Measurements from ENCODE around the gene OR6N1.

The OR6N1 gene

GRCh38 chr1:158794247-158794646 is 22.3 kb upstream of the OR6N1 start:
- H4K8ac ChIP-seq (ENCODE audit: low read depth, low read length), result no peak overlapping the region
- H3K27ac ChIP-seq (ENCODE audit: low read depth, low read length), result no peak overlapping the region
- no CpG with 5 or more reads among the region's 6 CpGs for WGBS (ENCODE audit: extremely low coverage, insufficient coverage, low lambda C conversion rate)
- H3K79me2 ChIP-seq (ENCODE audit: control insufficient read depth, insufficient read depth, low read length), result no peaks in the 10 kb centered on the region
- no peak overlapping the region for H3K4me3 ChIP-seq (ENCODE audit: low read length)
- H3K23ac ChIP-seq (ENCODE audit: low read length), result no peak overlapping the region
- H2BK5ac ChIP-seq (ENCODE audit: low read length), result no peak overlapping the region
- H3K4ac ChIP-seq (ENCODE audit: low read depth, low read length), result no peak overlapping the region
- H3K36me3 ChIP-seq (ENCODE audit: control insufficient read depth, insufficient read depth, low read length), result no peaks in the 10 kb centered on the region
- H3K56ac ChIP-seq (ENCODE audit: low read length), result no peak overlapping the region
- H3K9ac ChIP-seq (ENCODE audit: low read length), result no peak overlapping the region
- no peak overlapping the region for H3K4me2 ChIP-seq (ENCODE audit: low read length)
- no peak overlapping the region for H4K5ac ChIP-seq (ENCODE audit: low read length)
- H3K27me3 ChIP-seq (ENCODE audit: insufficient read depth, low read length, poor library complexity), result no peaks in the 10 kb centered on the region
- no peaks in the 10 kb centered on the region for H3K79me1 ChIP-seq (ENCODE audit: low read length)
- no peak overlapping the region for H3K18ac ChIP-seq (ENCODE audit: low read length)
- peak; percentile 14 for DNase-seq
- H2BK120ac ChIP-seq (ENCODE audit: low read depth, low read length), result no peak overlapping the region
- no peak overlapping the region for H2BK15ac ChIP-seq (replicated peaks; ENCODE audit: low read depth)
- H2AK5ac ChIP-seq (ENCODE audit: low read length), result no peak overlapping the region
- H3K4me1 ChIP-seq (ENCODE audit: control insufficient read depth, low read depth, low read length), result no peaks in the 10 kb centered on the region

GRCh38 chr1:158793604-158794003 is 21.6 kb upstream of the OR6N1 start:
- Histone ChIP-seq H3K4me3 (ENCODE audit: low read length) (no peak overlapping the region), H3K79me1 (ENCODE audit: low read length) (no peaks in the 10 kb centered on the region), H3K4me1 (ENCODE audit: control insufficient read depth, low read depth, low read length) (no peaks in the 10 kb centered on the region), H3K79me2 (ENCODE audit: control insufficient read depth, insufficient read depth, low read length) (no peaks in the 10 kb centered on the region), H2BK120ac (ENCODE audit: low read depth, low read length) (no peak overlapping the region), H2AK5ac (ENCODE audit: low read length) (no peak overlapping the region), H3K27me3 (ENCODE audit: insufficient read depth, low read length, poor library complexity) (no peaks in the 10 kb centered on the region), H3K27ac (ENCODE audit: low read depth, low read length) (no peak overlapping the region), H2BK15ac (replicated peaks; ENCODE audit: low read depth) (no peak overlapping the region), H3K9ac (ENCODE audit: low read length) (no peak overlapping the region), H3K36me3 (ENCODE audit: control insufficient read depth, insufficient read depth, low read length) (no peaks in the 10 kb centered on the region), H3K4me2 (ENCODE audit: low read length) (no peak overlapping the region), H3K23ac (ENCODE audit: low read length) (no peak overlapping the region), H3K4ac (ENCODE audit: low read depth, low read length) (no peak overlapping the region), H4K8ac (ENCODE audit: low read depth, low read length) (no peak overlapping the region), H3K18ac (ENCODE audit: low read length) (no peak overlapping the region), H4K5ac (ENCODE audit: low read length) (no peak overlapping the region), H2BK5ac (ENCODE audit: low read length) (no peak overlapping the region), H3K56ac (ENCODE audit: low read length) (no peak overlapping the region)
- DNase-seq, result peak; percentile 60
- WGBS (ENCODE audit: extremely low coverage, insufficient coverage, low lambda C conversion rate), result no CpG with 5 or more reads among the region's 2 CpGs

- no peak within 1 kb of the TSS for H4K5ac ChIP-seq (ENCODE audit: low read length)
- H4K8ac ChIP-seq (ENCODE audit: low read depth, low read length), result no peak within 1 kb of the TSS
- no peaks in the 10 kb centered on the region for H3K27me3 ChIP-seq (ENCODE audit: insufficient read depth, low read length, poor library complexity)
- H3K4me2 ChIP-seq (ENCODE audit: low read length), result no peak within 1 kb of the TSS
- no peak within 1 kb of the TSS for H3K9ac ChIP-seq (ENCODE audit: low read length)
- DNase-seq, result no peak
- H2BK120ac ChIP-seq (ENCODE audit: low read depth, low read length), result no peak within 1 kb of the TSS
- H3K79me1 ChIP-seq (ENCODE audit: low read length), result no peaks in the 10 kb centered on the region
- no peaks in the 10 kb centered on the region for H3K4me1 ChIP-seq (ENCODE audit: control insufficient read depth, low read depth, low read length)
- H3K56ac ChIP-seq (ENCODE audit: low read length), result no peak within 1 kb of the TSS
- H2BK5ac ChIP-seq (ENCODE audit: low read length), result no peak within 1 kb of the TSS
- no peaks in the 10 kb centered on the region for H3K36me3 ChIP-seq (ENCODE audit: control insufficient read depth, insufficient read depth, low read length)
- H3K79me2 ChIP-seq (ENCODE audit: control insufficient read depth, insufficient read depth, low read length), result no peaks in the 10 kb centered on the region
- no peak within 1 kb of the TSS for H2AK5ac ChIP-seq (ENCODE audit: low read length)
- no peak within 1 kb of the TSS for H3K23ac ChIP-seq (ENCODE audit: low read length)
- H3K18ac ChIP-seq (ENCODE audit: low read length), result no peak within 1 kb of the TSS
- H3K27ac ChIP-seq (ENCODE audit: low read depth, low read length), result no peak within 1 kb of the TSS
- H3K4ac ChIP-seq (ENCODE audit: low read depth, low read length), result no peak within 1 kb of the TSS
- no peak within 1 kb of the TSS for H2BK15ac ChIP-seq (replicated peaks; ENCODE audit: low read depth)
- no peak within 1 kb of the TSS for H3K4me3 ChIP-seq (ENCODE audit: low read length)
Observed at GRCh38 chr1:158781104-158781503, 9.1 kb upstream of the OR6N1 start, which contains the start of gene OR6N2. Gene OR6N2, minus strand, starts transcription at chr1:158781204. Its CDS starts 3,569 bp downstream, at chr1:158777635.

GRCh38 chr1:158754420-158754819 is 17.6 kb downstream of the OR6N1 start, which contains the start of gene OR6K6:
Gene OR6K6, plus strand, starts transcription at chr1:158754720. Its CDS starts 168 bp downstream, at chr1:158754888.
- Histone ChIP-seq H3K9ac (ENCODE audit: low read length) (no peak within 1 kb of the TSS), H4K5ac (ENCODE audit: low read length) (no peak within 1 kb of the TSS), H3K4me2 (ENCODE audit: low read length) (no peak within 1 kb of the TSS), H2BK15ac (replicated peaks; ENCODE audit: low read depth) (no peak within 1 kb of the TSS), H2BK120ac (ENCODE audit: low read depth, low read length) (no peak within 1 kb of the TSS), H3K4ac (ENCODE audit: low read depth, low read length) (no peak within 1 kb of the TSS), H3K56ac (ENCODE audit: low read length) (no peak within 1 kb of the TSS), H3K79me1 (ENCODE audit: low read length) (no peaks in the 10 kb centered on the region), H3K23ac (ENCODE audit: low read length) (no peak within 1 kb of the TSS), H3K27me3 (ENCODE audit: insufficient read depth, low read length, poor library complexity) (no peaks in the 10 kb centered on the region), H3K36me3 (ENCODE audit: control insufficient read depth, insufficient read depth, low read length) (no peaks in the 10 kb centered on the region), H3K4me1 (ENCODE audit: control insufficient read depth, low read depth, low read length) (no peaks in the 10 kb centered on the region), H3K27ac (ENCODE audit: low read depth, low read length) (no peak within 1 kb of the TSS), H4K8ac (ENCODE audit: low read depth, low read length) (no peak within 1 kb of the TSS), H3K4me3 (ENCODE audit: low read length) (no peak within 1 kb of the TSS), H2BK5ac (ENCODE audit: low read length) (no peak within 1 kb of the TSS), H3K18ac (ENCODE audit: low read length) (no peak within 1 kb of the TSS), H3K79me2 (ENCODE audit: control insufficient read depth, insufficient read depth, low read length) (no peaks in the 10 kb centered on the region), H2AK5ac (ENCODE audit: low read length) (no peak within 1 kb of the TSS)
- no CpG with 5 or more reads among the region's 2 CpGs for WGBS (ENCODE audit: extremely low coverage, insufficient coverage, low lambda C conversion rate)
- DNase-seq, result no peak

GRCh38 chr1:158752155-158752712 is 19.8 kb downstream of the OR6N1 start:
- H3K18ac ChIP-seq (ENCODE audit: low read length), result no peak overlapping the region
- no peak overlapping the region for H4K5ac ChIP-seq (ENCODE audit: low read length)
- H3K9ac ChIP-seq (ENCODE audit: low read length), result no peak overlapping the region
- DNase-seq, result no peak
- no peak overlapping the region for H3K27ac ChIP-seq (ENCODE audit: low read depth, low read length)
- no peaks in the 10 kb centered on the region for H3K79me1 ChIP-seq (ENCODE audit: low read length)
- no peak overlapping the region for H3K23ac ChIP-seq (ENCODE audit: low read length)
- no peak overlapping the region for H3K4me2 ChIP-seq (ENCODE audit: low read length)
- no peaks in the 10 kb centered on the region for H3K36me3 ChIP-seq (ENCODE audit: control insufficient read depth, insufficient read depth, low read length)
- no peak overlapping the region for H2AK5ac ChIP-seq (ENCODE audit: low read length)
- no peak overlapping the region for H2BK120ac ChIP-seq (ENCODE audit: low read depth, low read length)
- WGBS (ENCODE audit: extremely low coverage, insufficient coverage, low lambda C conversion rate), result no CpG with 5 or more reads among the region's 9 CpGs
- H3K4me1 ChIP-seq (ENCODE audit: control insufficient read depth, low read depth, low read length), result no peaks in the 10 kb centered on the region
- no peaks in the 10 kb centered on the region for H3K79me2 ChIP-seq (ENCODE audit: control insufficient read depth, insufficient read depth, low read length)
- H2BK15ac ChIP-seq (replicated peaks; ENCODE audit: low read depth), result no peak overlapping the region
- no peak overlapping the region for H3K56ac ChIP-seq (ENCODE audit: low read length)
- no peak overlapping the region for H3K4ac ChIP-seq (ENCODE audit: low read depth, low read length)
- H3K27me3 ChIP-seq (ENCODE audit: insufficient read depth, low read length, poor library complexity), result no peaks in the 10 kb centered on the region
- H3K4me3 ChIP-seq (ENCODE audit: low read length), result no peak overlapping the region
- H4K8ac ChIP-seq (ENCODE audit: low read depth, low read length), result no peak overlapping the region
- no peak overlapping the region for H2BK5ac ChIP-seq (ENCODE audit: low read length)

GRCh38 chr1:158735848-158736247 is 36.1 kb downstream of the OR6N1 start:
- Histone ChIP-seq H4K8ac (ENCODE audit: low read depth, low read length) (no peak overlapping the region), H3K79me1 (ENCODE audit: low read length) (no peaks in the 10 kb centered on the region), H3K27ac (ENCODE audit: low read depth, low read length) (no peak overlapping the region), H3K79me2 (ENCODE audit: control insufficient read depth, insufficient read depth, low read length) (no peaks in the 10 kb centered on the region), H3K36me3 (ENCODE audit: control insufficient read depth, insufficient read depth, low read length) (no peaks in the 10 kb centered on the region), H2BK5ac (ENCODE audit: low read length) (no peak overlapping the region), H3K4me2 (ENCODE audit: low read length) (no peak overlapping the region), H2AK5ac (ENCODE audit: low read length) (no peak overlapping the region), H2BK15ac (replicated peaks; ENCODE audit: low read depth) (no peak overlapping the region), H3K27me3 (ENCODE audit: insufficient read depth, low read length, poor library complexity) (no peaks in the 10 kb centered on the region), H3K56ac (ENCODE audit: low read length) (no peak overlapping the region), H4K5ac (ENCODE audit: low read length) (no peak overlapping the region), H3K4me3 (ENCODE audit: low read length) (no peak overlapping the region), H3K9ac (ENCODE audit: low read length) (no peak overlapping the region), H3K23ac (ENCODE audit: low read length) (no peak overlapping the region), H3K18ac (ENCODE audit: low read length) (no peak overlapping the region), H2BK120ac (ENCODE audit: low read depth, low read length) (no peak overlapping the region), H3K4ac (ENCODE audit: low read depth, low read length) (no peak overlapping the region), H3K4me1 (ENCODE audit: control insufficient read depth, low read depth, low read length) (no peaks in the 10 kb centered on the region)
- DNase-seq, result no peak
